Osteocyte (in vitro differentiated cells): ENCODE measurements around the gene KLHDC4. TPM values are rescaled to one million over a fixed set of nuclear protein-coding genes. Genes with fewer than 3 reads are reported as not detected.

Source experiments
- DNase-seq: peaks from one replicate; pipeline ENCODE4 v3.0.0; 2021; ENCODE audit warnings: mixed read lengths; ENCODE audit not compliant: unreplicated experiment; ENCODE audit errors: extremely low spot score
- H3K27ac Mint-ChIP-seq: one replicate; pipeline ENCODE4 v1.8.0; 2021; ENCODE audit warnings: mild to moderate bottlenecking, mixed read lengths; ENCODE audit not compliant: unreplicated experiment
- H3K27me3 Mint-ChIP-seq: one replicate; pipeline ENCODE4 v1.8.0; 2021; ENCODE audit warnings: mixed read lengths; ENCODE audit not compliant: unreplicated experiment
- H3K36me3 Mint-ChIP-seq: one replicate; pipeline ENCODE4 v1.8.0; 2021; ENCODE audit warnings: mixed read lengths; ENCODE audit not compliant: unreplicated experiment
- H3K4me1 Mint-ChIP-seq: one replicate; pipeline ENCODE4 v1.8.0; 2021; ENCODE audit warnings: mixed read lengths; ENCODE audit not compliant: unreplicated experiment
- H3K4me3 Mint-ChIP-seq: one replicate; pipeline ENCODE4 v1.8.0; 2021; ENCODE audit warnings: mild to moderate bottlenecking, moderate library complexity, mixed read lengths; ENCODE audit not compliant: unreplicated experiment
- H3K9me3 Mint-ChIP-seq: one replicate; pipeline ENCODE4 v1.8.0; 2021; ENCODE audit warnings: mixed read lengths; ENCODE audit not compliant: unreplicated experiment
- total RNA-seq: library from RNA; stranded (reverse); gene quantifications from 2 replicates; pipeline ENCODE4 v1.2.1, GENCODE V29; 2021
- TF ChIP-seq, protein P1 (sequence below): fragments of 200-600 bp; sonication (generic); IDR thresholded peaks from 2 replicates; pipeline ENCODE4 v1.5.0; 2021; ENCODE audit warnings: antibody characterized with exemption, mild to moderate bottlenecking, moderate library complexity

Gene KLHDC4
- total RNA-seq, 1 donor from 2014 or later, result 31.0 TPM

DNA sequence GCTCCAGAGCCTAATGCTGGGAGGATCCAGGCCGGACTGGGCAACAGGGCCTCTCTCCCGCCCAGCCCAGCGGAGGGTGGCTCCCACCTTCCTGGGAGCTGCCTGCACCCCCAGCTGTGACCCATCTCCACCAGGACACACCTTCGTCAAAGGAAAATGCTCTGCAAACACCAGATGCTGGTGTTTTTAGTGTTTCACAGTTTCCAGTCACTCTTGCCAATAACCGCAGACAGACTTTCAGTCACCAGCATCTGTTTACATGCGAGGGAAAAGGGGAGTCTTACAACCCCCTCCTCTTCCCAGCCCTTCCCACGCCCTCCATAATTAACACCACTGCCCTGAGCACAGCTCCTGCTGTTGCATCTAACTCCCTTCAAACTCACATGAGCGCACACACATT lies 25.3 kb downstream of the KLHDC4 start:
- Mint-ChIP-seq H3K36me3 (peaks cover 18% of the 10 kb centered on the region), H3K4me1 (peaks cover 3% of the 10 kb centered on the region), H3K27ac (no peak overlapping the region), H3K27me3 (no peaks in the 10 kb centered on the region), H3K9me3 (no peaks in the 10 kb centered on the region), H3K4me3 (no peak overlapping the region)
- DNase-seq, result no peak
- TF ChIP-seq, protein P1, sequence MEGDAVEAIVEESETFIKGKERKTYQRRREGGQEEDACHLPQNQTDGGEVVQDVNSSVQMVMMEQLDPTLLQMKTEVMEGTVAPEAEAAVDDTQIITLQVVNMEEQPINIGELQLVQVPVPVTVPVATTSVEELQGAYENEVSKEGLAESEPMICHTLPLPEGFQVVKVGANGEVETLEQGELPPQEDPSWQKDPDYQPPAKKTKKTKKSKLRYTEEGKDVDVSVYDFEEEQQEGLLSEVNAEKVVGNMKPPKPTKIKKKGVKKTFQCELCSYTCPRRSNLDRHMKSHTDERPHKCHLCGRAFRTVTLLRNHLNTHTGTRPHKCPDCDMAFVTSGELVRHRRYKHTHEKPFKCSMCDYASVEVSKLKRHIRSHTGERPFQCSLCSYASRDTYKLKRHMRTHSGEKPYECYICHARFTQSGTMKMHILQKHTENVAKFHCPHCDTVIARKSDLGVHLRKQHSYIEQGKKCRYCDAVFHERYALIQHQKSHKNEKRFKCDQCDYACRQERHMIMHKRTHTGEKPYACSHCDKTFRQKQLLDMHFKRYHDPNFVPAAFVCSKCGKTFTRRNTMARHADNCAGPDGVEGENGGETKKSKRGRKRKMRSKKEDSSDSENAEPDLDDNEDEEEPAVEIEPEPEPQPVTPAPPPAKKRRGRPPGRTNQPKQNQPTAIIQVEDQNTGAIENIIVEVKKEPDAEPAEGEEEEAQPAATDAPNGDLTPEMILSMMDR, result no peak

- TF ChIP-seq, protein P1, result no peak
- no peak overlapping the region for H3K4me3 Mint-ChIP-seq
- H3K36me3 Mint-ChIP-seq, result peaks cover 18% of the 10 kb centered on the region
- H3K27ac Mint-ChIP-seq, result no peak overlapping the region
- H3K27me3 Mint-ChIP-seq, result no peaks in the 10 kb centered on the region
- no peak for DNase-seq
- no peaks in the 10 kb centered on the region for H3K9me3 Mint-ChIP-seq
- H3K4me1 Mint-ChIP-seq, result peaks cover 3% of the 10 kb centered on the region
Measured at GRCh38 chr16:87739801-87740200, 26.0 kb downstream of the KLHDC4 start.

DNA sequence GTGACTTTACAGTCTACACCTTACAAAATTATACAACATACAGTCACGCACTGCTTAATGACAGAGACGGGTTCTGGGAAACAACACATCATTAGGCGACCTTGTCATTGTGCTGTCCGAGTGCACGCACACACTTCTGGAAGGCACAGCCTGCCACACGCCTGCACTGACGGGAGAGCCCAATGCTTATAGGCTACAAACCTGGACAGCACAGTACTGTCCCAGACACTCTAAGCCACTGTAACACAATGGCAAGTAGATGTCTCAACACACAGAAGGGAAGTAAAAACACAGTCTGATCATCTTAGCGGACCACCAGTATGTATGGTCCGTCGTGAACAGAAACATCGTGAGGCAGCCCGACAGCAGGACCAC lies 29.8 kb downstream of the KLHDC4 start:
- Mint-ChIP-seq H3K27ac (no peak overlapping the region), H3K4me1 (peaks cover 2% of the 10 kb centered on the region), H3K36me3 (peaks cover 9% of the 10 kb centered on the region), H3K9me3 (no peaks in the 10 kb centered on the region), H3K4me3 (no peak overlapping the region), H3K27me3 (no peaks in the 10 kb centered on the region)
- DNase-seq, result no peak
- TF ChIP-seq, protein P1, result no peak

DNA sequence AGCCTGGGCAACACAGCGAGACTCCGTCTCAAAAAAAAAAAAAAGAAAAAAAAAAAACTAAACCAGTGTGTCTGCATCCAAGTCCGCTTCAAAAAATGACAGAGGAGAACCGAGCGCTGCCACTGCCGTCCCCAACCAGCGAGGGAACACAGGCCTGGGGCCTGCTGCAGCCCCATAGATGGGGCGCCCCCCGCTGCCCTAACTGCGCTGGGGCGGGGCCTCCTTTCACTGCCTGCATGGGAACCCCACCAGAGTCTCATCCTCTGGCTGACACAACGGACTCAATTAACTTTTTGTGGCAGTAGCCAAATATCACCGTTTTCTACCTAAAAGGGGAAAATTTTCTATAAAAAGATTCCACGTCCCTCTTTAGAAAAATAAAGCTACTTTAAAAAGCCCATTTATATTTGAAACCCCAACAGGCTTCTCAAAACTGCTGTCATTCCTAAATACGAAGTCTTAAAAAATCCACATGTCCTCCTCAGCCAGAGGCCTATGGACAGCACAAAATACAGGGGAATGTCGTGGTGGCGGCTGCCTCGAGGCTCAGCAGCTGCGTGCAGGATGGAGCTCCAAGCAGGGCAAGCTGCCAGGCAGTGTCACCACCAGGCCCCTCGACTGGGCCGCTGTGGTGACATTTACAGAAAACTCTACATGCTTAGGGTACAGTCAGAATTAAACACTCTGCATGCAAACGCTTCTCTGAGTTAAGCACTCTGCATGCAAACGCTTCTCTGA lies 30.3 kb downstream of the KLHDC4 start:
- TF ChIP-seq, protein P1, result no peak
- DNase-seq, result no peak
- Mint-ChIP-seq H3K4me3 (no peak overlapping the region), H3K27me3 (no peaks in the 10 kb centered on the region), H3K4me1 (no peaks in the 10 kb centered on the region), H3K9me3 (no peaks in the 10 kb centered on the region), H3K36me3 (peaks cover 9% of the 10 kb centered on the region), H3K27ac (no peak overlapping the region)

- Mint-ChIP-seq H3K27ac (no peak overlapping the region), H3K36me3 (peaks cover 14% of the 10 kb centered on the region), H3K4me3 (no peak overlapping the region), H3K9me3 (no peaks in the 10 kb centered on the region), H3K4me1 (no peaks in the 10 kb centered on the region), H3K27me3 (no peaks in the 10 kb centered on the region)
- DNase-seq, result no peak
- TF ChIP-seq, protein P1, result no peak
Measured at GRCh38 chr16:87734644-87735043, 31.1 kb downstream of the KLHDC4 start.
